ENCODE results near the gene PAM.

PAM gene

DNA sequence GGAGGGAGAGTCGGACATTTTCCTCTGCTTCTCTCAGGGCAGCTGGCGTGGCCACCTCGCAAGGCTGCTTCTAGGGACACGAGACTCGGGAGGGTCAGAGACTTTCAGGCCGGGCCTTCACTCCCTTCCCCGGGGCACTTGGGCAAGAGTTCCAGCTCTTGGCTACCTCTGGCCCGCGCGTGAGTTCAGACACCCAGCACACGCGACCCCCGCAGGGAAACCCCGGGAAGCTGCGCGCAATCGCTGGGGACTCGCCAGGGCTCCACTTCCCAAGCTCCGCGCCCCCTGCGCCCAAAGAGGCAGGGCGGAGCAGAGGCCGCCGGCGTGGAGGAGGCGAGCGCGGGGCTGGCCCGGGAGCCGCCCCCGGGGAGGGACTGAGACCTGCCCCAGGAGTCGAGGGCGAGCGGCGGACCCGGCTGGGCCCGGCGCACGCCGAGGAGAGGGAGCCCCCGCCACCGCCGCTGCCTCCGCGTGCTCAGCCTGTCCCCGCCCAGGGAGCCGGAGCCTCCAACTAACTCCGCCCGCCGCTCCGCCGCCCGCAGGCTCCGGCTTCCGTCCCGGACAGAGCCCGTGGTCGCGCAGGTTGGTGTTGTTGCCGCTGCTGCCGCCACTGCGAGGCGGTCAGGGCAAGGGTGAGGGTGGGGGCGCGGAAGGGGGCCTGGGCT lies at the start of gene PAM:
TSS of gene PAM (plus strand) at position 539 of the 665 bp plus-strand sequence. CDS start 110,891 bp downstream, outside the sequence.
- no peak for TF ChIP-seq CTCF (IDR thresholded peaks at IDR 0.05; ENCODE audit: low read depth, low read length, missing control alignments)
- DNase-seq (ENCODE audit: low read depth), result no peak
- in situ Hi-C loops (cut with HindIII; ENCODE audit: low sequenced_read_pairs), result no loop called here

DNA sequence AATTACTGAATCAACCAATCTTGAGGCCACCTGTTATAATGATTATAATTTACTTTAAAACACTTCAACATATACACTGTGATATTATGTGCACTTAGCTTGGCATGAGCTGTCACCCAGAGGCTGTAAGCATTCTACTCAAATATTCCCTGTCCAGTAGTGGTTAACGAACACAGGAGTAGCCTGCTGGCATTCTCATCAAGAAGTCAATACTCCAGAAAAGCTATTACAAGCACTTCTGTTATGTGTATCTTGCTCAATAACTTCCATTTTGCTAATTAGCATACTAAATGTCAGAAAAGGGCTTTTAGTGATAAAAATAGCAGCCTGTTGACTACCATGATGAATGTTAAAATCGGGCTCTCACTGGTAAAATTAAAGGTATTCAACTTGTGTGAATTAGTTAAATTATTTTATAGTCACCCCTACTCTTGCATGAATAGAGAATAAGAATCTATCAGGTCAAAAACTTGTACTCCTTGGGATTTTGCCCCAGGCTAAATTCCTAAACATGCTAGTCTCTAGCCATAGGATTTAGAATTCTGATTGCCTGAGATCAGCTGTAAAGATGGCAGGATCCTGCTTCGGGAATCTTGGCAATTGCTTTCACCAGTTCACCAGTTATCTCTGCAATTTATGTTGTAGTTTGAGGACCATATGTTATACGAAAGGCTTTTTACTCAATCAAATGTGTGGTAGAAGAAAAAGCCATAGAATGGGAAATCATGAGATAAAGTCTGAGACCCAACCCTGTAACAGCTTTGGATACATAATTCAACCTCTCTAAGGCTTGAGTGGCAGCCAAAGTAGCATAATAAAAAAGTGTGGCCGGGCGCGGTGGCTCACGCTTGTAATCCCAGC lies 43.4 kb upstream of the PAM start:
- in situ Hi-C loops (cut with HindIII; ENCODE audit: low sequenced_read_pairs), result no loop called here
- H3K4me3 ChIP-seq (ENCODE audit: low read depth, low read length), result no peak overlapping the region
- no peak for TF ChIP-seq CTCF (IDR thresholded peaks at IDR 0.05; ENCODE audit: low read depth, low read length, missing control alignments)
- no peak for DNase-seq (ENCODE audit: low read depth)

More for the DNA sequence above, at the start of gene PAM:
- H3K4me3 ChIP-seq (ENCODE audit: low read depth, low read length), result peak within 1 kb of the TSS; percentile 91

- no peak for TF ChIP-seq CTCF (IDR thresholded peaks at IDR 0.05; ENCODE audit: low read depth, low read length, missing control alignments)
- no peak overlapping the region for H3K4me3 ChIP-seq (ENCODE audit: low read depth, low read length)
- in situ Hi-C loops (cut with HindIII; ENCODE audit: low sequenced_read_pairs), result no loop called here
- no peak for DNase-seq (ENCODE audit: low read depth)
Observed at GRCh38 chr5:102713278-102713677, 41.8 kb upstream of the PAM start.

DNA sequence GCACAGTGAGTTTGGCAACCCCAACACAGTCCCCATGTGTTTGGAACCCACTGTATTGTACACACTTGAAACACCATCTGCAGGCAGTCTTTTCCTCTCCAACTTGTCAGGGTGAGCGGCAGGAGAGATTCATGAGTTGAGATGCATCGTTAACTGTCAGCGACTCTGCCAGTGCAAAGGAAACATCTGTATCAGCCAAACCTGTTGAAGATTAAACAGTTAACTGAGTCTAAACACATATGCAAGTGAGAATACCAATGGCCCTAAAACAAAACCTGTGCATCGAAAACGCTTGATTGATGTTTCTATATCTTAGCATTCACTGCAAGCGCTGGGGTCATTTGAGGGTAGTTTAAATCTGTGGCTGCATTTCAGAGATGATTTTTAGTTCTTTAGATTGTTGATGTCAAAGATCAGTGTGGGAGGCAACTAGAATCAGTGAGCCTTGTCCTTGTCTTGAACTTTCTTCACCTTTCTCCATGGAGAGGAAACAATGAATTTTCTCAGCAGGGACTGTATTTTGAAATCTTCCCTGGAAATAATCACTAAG lies 41.3 kb upstream of the PAM start:
- TF ChIP-seq CTCF (IDR thresholded peaks at IDR 0.05; ENCODE audit: low read depth, low read length, missing control alignments), result no peak
- DNase-seq (ENCODE audit: low read depth), result no peak
- in situ Hi-C loops (cut with HindIII; ENCODE audit: low sequenced_read_pairs), result no loop called here

DNA sequence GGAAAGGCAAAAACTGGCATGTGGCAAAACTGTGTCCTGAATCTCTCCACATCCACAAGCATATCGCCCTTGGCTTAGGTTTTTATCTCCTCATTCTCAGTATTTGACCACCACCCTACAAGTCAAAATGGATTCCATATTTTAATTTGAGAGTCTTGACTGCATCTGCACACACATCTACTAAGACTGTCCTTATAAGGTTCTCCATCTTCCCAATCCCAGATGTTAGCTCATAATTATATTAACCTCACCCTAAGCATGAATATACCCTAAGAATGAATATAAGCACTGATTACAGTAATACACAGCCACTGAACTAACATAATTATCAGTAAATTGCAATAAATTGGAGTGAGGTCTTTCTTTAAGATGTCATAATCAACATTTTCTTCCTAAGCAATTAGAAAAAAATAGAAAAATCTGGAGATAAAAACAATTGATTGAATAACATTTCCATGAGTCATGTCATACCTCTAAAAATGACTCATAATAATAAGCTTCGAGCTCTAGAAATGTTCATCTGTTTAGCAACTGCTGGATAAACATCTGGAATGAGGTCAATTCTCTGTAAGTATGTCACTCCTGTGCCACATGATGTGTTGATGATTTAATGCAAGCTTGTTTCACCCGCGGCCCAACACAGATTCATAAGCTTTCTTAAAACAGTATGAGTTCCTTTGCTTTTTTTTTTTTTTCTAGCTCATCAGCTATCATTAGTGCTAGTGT lies 39.9 kb upstream of the PAM start:
- no peak for TF ChIP-seq CTCF (IDR thresholded peaks at IDR 0.05; ENCODE audit: low read depth, low read length, missing control alignments)
- in situ Hi-C loops (cut with HindIII; ENCODE audit: low sequenced_read_pairs), result no loop called here
- DNase-seq (ENCODE audit: low read depth), result peak; percentile 23
- no peak overlapping the region for H3K4me3 ChIP-seq (ENCODE audit: low read depth, low read length)

More for the DNA sequence above, 41.3 kb upstream of the PAM start:
- H3K4me3 ChIP-seq (ENCODE audit: low read depth, low read length), result no peak overlapping the region

- DNase-seq (ENCODE audit: low read depth), result no peak
- no peak for TF ChIP-seq CTCF (IDR thresholded peaks at IDR 0.05; ENCODE audit: low read depth, low read length, missing control alignments)
- in situ Hi-C loops (cut with HindIII; ENCODE audit: low sequenced_read_pairs), result no loop called here
- no peak overlapping the region for H3K4me3 ChIP-seq (ENCODE audit: low read depth, low read length)
Observed at GRCh38 chr5:102716017-102716416, 39.1 kb upstream of the PAM start.

All from astrocyte of the cerebellum (primary cell).